ENCODE data around the gene OLFML3.
"Not testable (repeated sequence)": the region's sequence is repeated elsewhere in the genome, so short reads cannot be mapped to it uniquely, and the experiment has no call there.

The OLFML3 gene, protein sequence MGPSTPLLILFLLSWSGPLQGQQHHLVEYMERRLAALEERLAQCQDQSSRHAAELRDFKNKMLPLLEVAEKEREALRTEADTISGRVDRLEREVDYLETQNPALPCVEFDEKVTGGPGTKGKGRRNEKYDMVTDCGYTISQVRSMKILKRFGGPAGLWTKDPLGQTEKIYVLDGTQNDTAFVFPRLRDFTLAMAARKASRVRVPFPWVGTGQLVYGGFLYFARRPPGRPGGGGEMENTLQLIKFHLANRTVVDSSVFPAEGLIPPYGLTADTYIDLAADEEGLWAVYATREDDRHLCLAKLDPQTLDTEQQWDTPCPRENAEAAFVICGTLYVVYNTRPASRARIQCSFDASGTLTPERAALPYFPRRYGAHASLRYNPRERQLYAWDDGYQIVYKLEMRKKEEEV

GRCh38 chr1:113978863-113979702, at the start of gene OLFML3:
OLFML3 (plus strand) TSS chr1:113979474; CDS start chr1:113979517, 43 bp downstream.
- peak; percentile 66 for DNase-seq

DNA sequence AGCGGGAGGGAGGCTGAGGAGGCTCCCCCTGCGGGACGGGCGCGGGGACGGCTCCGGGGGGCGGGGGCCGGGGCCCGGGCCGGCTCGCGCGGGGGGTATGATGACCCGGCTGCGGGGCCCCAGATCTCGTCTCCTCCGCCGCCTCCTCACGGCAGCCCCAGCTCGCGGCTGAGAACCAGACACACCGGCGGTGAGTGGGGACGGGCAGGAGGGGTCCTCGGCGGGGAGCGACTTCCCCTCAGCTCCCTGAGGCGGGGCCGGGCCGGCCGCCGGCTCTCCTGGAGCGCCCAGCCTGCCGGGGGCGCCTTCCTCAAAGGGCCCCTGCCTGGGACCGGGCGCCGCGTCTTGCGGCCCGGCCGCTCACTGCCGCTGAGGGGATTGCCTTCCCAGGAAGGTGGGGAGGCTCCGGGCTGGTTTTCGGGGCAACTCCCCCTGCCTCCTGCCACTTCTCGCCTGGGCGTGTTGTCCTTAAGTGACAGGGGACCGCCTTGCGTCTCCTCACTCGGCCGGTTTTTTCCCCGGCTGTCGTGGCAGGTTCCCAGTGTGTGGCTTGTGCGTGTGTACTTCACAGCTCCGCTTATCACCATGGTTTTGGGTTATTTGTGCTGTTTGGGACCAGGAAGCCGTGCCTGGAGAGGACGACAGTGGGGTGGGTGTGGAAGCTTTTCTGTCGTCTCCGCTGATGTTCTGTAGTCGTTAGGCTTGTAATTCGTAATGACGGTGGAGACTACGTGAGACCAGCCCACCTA, 49.4 kb upstream of the OLFML3 start:
- DNase-seq: no peak

- no peak for DNase-seq
Observed at GRCh38 chr1:113930499-113931161, 48.6 kb upstream of the OLFML3 start.

DNA sequence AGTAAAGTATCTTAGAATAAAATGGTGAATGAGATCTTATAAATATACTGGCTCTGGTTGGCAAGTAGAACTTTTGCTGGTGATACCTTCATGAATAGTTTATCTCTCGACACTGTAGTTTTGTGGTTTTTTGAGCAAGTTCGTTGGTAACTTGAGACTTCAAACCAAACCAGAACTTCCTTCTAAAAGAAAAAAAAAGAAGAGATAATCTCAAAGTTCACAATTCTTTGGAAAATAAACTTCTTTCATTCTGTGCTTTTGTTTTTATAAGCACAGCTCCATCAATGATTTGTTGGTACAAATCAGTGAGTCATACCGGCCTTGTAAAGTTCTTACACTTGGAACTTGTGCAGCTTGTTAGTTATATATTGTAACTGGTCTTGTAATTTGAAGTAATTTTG, 47.8 kb upstream of the OLFML3 start:
- no peak for DNase-seq

DNA sequence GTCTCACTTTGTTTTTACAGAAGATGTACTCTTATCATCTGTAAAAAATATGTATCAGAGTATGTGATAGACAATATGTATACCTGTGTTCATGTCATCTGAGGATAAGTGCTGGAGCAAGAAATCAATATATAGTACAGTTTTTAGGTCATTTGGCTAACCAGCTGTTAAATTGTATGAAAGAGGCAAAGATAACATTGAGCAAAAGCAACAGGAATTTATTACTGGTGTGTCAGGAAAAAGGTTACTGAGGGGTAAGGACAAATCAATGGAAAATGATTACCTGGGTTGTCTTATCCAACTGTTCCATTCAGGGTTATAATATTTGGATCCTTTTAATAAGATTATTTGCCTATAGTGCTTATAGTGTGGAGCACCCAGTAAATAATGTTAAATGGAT, 45.3 kb upstream of the OLFML3 start:
- DNase-seq: no peak

GRCh38 chr1:113934511-113935055, 44.7 kb upstream of the OLFML3 start:
- no peak for DNase-seq

DNA sequence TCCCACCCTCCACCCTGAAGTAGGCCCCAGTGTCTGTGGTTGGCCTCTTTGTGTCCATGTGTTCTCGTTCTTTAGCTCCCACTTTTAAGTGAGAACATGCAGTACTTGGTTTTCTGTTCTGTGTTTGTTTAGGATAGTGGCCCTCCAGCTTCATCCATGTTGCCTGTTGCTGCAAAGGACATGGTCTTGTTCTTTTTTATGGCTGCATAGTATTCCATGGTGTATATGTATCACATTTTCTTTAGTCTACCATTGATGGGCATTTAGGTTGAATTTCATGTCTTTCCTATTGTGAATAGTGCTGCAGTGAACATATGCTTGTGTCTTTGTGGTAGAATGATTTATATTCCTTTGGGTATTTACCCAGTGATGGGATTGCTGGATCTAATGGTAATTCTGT, 44.1 kb upstream of the OLFML3 start:
- DNase-seq: no peak

- no peak for DNase-seq
Observed at GRCh38 chr1:113935970-113936369, 43.3 kb upstream of the OLFML3 start.

DNA sequence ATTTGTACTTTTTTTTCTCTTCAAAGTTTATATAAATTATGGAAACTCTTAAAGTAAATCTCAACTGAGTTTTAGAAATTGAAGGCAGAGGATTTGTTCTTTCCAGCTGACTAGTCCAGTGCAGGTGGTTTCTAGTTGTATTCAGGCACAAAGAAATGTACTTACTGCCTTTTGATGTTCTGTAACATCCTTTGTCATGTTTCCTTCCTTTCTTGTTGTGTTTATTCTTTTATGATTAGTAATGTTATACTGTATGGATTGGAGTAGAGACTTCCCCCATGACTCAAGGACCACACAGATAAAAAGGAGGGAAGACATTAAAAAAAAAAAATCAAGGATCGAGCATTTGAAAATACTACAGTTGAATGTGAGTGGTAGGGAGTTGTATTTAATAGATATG, 42.1 kb upstream of the OLFML3 start:
- DNase-seq: no peak

GRCh38 chr1:113938192-113938591, 41.1 kb upstream of the OLFML3 start:
- DNase-seq: no peak

DNA sequence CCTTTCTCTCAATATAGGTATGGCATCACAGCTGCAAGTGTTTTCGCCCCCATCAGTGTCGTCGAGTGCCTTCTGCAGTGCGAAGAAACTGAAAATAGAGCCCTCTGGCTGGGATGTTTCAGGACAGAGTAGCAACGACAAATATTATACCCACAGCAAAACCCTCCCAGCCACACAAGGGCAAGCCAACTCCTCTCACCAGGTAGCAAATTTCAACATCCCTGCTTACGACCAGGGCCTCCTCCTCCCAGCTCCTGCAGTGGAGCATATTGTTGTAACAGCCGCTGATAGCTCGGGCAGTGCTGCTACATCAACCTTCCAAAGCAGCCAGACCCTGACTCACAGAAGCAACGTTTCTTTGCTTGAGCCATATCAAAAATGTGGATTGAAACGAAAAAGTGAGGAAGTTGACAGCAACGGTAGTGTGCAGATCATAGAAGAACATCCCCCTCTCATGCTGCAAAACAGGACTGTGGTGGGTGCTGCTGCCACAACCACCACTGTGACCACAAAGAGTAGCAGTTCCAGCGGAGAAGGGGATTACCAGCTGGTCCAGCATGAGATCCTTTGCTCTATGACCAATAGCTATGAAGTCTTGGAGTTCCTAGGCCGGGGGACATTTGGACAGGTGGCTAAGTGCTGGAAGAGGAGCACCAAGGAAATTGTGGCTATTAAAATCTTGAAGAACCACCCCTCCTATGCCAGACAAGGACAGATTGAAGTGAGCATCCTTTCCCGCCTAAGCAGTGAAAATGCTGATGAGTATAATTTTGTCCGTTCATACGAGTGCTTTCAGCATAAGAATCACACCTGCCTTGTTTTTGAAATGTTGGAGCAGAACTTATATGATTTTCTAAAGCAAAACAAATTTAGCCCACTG, 38.7 kb upstream of the OLFML3 start:
- no peak for DNase-seq

GRCh38 chr1:113941245-113941559, 38.1 kb upstream of the OLFML3 start:
- DNase-seq: no peak

DNA sequence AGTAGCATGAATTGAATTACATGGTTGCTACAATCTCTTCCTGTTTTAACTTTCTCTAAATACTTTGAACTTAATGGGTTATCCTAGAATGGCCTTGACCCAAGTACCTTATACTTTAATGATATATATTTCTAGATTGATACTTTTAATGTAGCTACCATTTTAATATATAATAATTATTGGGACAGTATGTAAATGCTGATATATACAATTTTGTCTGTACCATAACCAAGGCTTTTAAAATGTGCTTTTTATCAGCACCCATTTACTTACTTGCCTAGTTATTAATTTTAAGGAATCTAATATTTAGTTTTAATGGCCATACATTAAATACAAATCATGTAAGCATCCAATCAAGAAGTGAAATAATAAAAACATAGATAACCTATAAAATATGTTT, 36.7 kb upstream of the OLFML3 start:
- no peak for DNase-seq

DNA sequence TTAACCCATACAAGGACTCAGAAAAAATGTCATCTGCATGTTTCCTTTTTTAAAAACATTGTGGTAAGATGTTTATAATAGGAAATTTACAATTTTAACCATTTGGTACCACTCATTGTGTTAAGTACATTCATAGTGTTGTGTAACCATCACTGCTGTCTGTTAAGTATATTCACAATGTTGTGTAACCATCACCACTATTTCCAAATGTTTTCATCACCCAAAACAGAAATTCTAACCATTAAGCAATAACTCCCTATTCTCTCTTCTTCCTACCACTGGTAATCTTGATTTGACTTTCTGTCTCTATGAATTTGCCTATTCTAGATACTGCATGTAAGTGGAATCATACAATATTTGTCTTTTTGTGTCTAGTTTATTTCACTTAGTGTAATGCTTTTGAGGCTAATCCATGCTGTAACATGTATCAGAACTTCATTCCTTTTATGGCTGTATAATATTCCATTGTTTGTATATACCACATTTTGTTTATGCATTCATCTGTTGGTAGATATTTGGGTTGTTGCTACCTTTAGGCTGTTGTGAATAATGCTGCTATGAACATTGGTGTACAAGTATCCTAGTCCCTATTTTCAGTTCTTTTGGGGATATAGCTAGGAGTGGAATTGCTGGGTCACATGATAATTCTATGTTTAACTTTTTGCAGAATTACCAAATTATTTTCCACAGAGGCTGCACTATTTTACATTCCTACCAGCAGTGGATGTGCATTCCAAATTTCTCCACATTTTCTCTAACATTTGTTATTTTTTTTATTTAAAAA, 36.1 kb upstream of the OLFML3 start:
- DNase-seq: no peak

DNA sequence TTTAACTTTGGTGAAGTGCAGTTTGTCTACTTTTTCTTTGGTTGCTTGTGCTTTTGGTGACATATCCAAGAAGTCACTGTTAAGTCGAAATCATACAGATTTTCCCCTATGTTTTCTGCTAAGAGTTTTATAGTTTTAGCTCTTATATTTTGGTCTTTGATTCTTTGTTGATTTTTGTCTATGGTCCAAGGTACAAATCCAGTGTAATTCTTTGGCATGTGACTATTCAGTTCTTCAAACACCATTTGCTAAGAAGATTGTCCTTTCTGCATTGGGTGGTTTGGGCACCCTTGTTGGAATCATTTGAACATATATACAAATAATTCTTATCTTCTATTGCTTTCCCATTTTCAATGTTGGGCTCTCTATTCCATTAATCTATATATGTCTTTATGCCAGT, 33.9 kb upstream of the OLFML3 start:
- no peak for DNase-seq

DNA sequence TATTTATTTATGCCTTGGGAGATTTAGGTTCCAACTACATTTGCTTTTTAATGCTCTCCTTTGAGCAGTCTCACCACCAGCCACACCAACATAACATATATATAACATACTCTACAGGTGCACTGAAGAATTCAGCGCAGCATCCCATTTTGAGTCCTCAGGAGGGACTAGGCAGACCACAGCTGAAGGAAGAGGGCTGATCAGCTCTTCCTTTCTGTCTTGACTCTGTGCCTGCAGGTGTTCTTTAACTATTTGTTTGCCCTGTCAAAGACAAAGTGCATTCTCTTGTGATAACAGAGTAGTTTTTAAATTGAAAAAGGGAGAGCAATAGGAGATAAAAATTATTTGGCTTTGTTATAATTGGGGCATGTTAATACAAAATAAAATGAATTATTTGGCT, 33.2 kb upstream of the OLFML3 start:
- no peak for DNase-seq

GRCh38 chr1:113946678-113947387, 32.4 kb upstream of the OLFML3 start:
- DNase-seq: no peak

DNA sequence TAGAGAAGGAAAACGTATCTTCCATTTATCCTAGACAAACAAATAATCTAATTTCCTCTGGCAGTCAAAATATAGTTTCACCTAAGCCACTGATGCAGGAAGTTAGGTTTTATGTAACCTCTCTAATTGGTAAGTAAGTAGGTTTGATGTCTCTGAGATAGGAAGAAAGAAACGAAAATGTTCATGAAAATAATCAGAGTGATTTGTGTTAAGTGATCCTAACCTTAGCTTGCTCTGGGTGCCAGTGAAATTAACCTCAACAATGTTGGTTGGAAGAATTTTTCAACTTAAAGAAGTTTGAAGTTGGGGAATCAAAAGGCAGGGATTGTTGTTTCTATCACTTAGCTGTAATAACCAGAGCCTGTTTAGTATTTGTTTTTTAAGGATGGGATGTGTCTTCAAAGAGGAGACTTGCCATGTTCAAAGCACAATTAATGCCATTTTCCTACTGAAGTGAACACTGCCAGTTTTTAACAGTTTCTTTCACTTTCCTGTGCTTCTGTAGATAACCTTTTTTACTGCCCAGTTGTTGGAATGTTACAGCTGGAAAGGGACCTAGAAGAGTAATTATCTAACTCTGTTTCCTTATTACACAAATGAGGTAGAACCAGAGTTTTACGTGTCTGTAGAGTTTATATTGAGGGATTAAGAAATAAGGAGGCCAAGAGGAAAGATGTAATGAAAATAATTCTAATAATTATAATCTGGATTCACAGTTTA, 31.7 kb upstream of the OLFML3 start:
- DNase-seq: no peak

GRCh38 chr1:113948151-113948550, 31.1 kb upstream of the OLFML3 start:
- not testable (repeated sequence) for DNase-seq

Measured in NCI-H748 treated with DMSO at 0.1 percent for 48 hours (cell line).